SKM-1 treated with dmso at 0.1 percent for 144 hours (cell line): Measurements from ENCODE around the gene CENPX.

Experiments
- DNase-seq: peaks from one replicate; lab custom pipeline; 2025; ENCODE audit not compliant: unreplicated experiment; lab: John Stamatoyannopoulos, UW

The CENPX gene

GRCh38 chr17:82012261-82012639 lies 10.4 kb downstream of the CENPX start:
- DNase-seq: no peak

GRCh38 chr17:82011617-82012187 lies 11.0 kb downstream of the CENPX start:
- no peak for DNase-seq

- DNase-seq: no peak
Measured at GRCh38 chr17:82010575-82011525, 11.8 kb downstream of the CENPX start.

DNA sequence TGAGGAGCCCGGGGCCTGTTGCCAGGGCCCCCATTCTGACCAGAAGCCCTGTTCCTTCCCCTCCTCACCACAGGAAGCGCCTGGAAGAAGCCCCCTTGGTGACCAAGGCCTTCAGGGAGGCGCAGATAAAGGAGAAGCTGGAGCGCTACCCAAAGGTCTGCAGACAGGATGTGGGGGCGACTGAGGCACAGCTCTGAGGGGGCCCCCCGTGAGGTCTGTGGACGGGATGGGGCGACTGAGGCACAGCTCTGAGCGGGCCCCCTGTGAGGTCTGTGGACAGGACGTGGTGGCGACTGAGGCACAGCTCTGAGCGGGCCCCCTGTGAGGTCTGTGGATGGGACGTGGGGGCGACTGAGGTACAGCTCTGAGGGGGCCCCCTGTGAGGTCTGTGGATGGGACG lies 13.3 kb downstream of the CENPX start:
- no peak for DNase-seq

DNA sequence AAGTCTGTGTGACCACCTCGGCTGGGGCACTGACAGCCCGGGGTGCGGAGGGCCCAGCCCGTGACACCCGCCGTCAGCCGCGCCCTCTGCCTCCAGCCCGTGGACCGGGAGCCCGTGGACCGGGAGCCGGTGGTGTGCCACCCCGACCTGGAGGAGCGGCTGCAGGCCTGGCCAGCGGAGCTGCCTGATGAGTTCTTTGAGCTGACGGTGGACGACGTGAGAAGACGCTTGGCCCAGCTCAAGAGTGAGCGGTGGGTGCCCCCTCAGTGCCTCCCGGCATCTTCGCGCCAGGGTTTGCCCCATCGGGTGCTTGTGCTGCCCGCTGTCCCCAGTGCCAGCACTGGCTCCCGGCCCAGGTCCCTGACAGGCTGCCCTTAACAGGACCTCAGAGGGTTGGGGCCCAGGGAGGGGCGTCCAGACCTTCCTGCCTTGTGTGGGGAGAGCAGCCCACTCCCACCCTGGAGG lies 13.7 kb downstream of the CENPX start:
- no peak for DNase-seq

GRCh38 chr17:82008258-82008940 lies 14.3 kb downstream of the CENPX start:
- no peak for DNase-seq

- no peak for DNase-seq
Measured at GRCh38 chr17:82007495-82008257, 15.0 kb downstream of the CENPX start.

- no peak for DNase-seq
Measured at GRCh38 chr17:82007228-82007494, 15.5 kb downstream of the CENPX start.

DNA sequence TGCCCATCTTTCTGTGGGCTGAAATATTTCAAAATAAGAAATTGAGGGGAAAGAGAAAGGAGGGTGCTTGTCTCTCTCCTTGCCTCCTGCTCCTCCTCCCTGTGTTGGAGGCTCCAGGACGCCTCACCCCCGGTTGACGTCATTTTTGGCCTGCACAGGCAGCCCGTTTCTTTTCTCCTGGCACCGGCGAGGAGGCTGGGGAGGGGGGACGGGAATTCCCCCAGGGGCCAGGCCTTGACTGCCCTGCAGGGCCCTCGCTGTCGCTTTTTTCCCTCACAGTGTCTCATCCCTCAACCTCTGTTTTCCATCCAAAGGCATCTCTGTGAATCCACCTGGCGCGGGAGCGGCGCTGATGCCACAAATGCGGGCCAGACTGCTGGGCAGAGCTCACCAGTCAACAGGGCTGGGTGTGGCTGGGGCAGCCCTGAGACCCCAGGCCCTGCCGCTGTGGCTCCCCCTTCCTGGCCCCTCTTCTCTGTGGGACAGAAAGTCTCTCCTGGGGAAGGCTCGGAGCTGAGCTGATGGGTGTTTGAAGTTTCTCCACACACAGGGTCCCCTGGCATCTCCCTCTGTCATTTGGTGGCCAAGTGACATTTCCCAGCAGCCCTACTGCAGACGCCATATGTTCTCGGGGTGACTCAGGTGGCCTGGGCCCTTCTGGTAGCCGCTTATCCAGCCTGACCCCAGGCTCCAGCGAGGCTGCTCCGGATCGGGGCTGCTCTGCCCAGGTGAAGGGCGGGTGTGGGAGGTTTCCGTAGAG lies 16.0 kb downstream of the CENPX start:
- DNase-seq: no peak

- no peak for DNase-seq
Measured at GRCh38 chr17:82005701-82006348, 16.9 kb downstream of the CENPX start.

- DNase-seq: no peak
Measured at GRCh38 chr17:82004517-82005455, 17.9 kb downstream of the CENPX start.

DNA sequence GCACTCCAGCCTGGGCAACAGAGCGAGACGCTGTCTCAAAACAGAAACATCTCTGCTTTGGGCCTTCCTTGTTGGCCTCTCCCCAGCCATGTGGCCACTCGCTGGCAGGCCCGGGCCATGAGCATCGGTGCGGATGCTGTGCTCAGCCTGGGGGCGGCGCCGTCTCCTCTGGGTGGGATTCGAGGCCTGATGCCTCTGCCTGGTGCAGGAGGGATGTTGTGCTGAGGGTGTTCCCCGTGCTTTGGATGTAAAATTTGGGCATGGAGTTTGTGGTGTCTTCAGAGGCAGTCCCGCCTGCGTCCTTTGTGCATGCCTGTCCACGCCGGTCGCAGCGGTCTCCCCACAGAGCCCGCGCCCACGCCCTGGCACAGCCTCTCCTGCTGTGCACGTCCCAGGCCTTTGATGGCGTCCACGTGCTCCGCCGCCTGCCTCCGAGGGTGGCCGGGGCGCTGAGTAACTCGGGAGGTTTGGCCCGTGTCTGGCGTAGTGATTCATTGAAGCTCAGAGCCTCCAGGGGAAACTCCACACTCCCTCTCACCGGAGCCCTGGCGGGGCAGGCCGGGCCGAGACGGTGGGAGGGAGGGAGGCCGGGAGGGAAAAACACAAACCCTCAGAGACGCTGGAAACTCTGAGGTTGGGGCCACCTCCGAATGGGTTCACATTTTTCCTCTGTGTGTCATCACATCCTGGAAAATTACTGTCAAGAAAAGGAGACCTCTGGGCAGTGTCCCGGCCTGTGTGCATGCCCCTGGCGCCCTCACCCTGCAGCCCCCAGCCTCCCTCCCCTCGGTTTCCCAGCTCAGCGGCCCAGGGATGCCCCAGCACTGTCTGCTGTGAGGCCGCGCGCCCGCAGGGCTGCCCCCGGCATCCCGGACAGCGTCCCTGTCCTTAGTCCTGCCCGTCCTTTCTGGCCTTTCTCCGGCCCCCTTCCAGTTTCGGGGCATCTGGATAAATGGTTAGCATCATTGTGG lies 19.0 kb downstream of the CENPX start:
- DNase-seq: no peak

- no peak for DNase-seq
Measured at GRCh38 chr17:82001571-82002056, 21.1 kb downstream of the CENPX start.

DNA sequence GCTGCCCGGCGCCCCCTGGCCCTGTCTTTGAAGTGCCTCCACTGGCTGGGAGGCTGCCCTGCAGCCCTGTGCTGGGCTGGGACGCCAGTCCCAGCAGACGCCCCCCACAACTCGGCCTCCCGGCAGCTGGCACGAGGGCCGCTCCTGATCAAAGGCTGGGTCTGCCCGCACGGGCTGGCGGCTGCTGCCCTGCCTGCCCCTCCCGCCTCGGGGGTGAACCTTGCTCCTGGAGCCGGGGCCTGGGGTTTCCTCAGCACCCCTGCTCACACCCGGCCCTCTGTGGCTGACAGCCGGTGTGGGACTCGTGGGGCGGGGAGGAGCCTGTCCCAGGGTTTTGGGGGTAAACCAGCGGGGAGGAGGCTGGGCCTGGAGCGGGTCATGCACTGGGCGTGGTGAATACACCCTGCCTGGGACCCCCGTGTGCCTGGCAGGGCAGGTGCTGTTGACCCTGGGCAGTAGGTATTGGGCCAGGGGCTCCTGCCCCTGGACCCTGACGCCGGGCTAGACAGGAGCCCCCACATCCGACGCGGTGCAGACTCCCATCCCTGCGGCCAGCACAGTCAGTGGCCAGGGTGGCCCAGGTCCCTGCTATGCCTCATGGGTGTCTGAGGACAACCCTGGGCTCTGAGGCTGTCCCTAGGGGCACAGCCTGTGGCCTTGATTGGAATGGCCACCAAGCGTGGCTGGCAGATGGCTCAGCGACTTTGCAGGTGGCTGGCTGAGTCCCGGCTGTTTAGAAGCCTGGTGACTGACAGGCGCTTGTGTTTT lies 21.7 kb downstream of the CENPX start:
- DNase-seq: no peak

DNA sequence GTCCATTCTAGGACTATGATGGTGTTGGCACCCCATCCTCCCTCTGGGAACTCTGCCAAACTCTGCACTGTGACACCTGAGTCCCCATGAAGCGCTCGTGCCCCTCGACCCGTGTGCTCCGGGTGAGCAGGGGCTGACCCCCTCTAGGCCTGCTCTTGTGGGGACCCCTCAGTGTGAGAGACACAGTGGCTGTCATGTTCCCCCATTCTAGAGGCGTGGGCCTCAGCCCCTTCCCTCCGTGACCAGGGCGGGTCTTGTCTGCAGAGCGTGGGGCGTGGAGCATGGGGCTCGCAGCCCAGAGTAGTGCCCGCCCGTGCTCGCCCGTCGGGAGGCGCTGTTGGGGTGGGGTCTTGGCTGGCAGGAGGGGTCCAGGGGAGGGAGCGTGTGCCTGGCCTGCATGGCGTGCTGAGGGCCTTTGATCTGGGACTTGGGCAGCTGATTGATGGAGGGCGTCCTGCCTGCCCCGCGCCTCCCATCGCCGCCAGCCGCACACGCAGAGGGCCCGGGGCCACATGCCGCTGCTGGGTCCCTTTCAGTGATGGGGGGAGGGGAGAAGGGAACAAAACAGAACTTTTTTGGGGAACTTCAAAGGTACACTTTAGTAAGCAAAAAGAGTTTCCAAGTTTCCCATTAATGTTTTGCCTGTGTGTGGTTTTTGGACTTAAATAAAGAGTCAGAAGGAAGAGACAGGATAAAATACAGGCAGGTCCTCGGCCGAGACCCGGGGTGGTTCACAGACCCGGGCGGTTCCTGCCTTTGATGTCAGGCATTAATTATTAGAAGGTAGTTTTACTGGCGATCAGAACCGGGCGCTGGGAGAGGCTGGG lies 22.5 kb downstream of the CENPX start:
- no peak for DNase-seq

DNA sequence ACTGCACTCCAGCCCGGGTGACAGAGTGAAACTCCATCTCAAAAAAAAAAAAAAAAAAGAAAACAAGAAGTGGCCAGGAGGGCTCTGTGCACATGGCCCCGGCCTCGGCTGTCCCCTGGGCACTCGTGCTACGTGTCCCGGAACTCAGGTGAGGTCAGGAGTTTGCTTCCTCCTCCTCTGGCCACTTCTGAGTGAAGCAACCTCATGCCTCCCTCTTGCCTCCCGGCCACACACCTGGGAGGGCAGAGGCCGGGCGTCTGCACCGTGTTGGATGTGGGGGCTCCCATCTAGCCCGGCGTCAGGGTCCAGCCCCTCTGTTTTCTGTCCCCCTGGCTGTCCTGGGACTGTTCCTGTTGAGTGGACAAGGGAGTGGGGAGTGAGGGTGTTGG lies 23.1 kb downstream of the CENPX start:
- no peak for DNase-seq
